ENCODE data around the gene SMCO3.

SMCO3 gene

GRCh38 chr12:14828892-14829291 is 14.9 kb upstream of the SMCO3 start:
- peak in 10 of 56 donors; percentile 0 to 23 (median 5) for DNase-seq

DNA sequence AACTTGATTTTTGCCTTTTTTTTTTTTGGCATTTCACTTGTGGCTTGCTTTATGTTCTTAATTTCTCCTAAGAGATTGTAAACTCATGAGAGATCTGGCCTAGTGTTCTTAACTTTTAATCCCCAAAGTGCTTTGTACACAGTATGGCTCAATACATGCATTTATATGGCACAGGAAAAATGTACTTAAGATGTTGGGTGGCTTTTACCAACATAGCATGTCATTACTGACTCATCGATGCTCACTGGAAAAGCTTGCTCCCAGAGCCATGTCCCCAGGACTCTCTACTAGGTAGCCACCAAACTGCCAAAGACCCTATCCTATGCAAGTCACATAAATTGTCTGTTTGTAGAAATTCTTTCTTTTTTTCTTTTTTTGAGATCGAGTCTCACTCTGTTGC is 13.1 kb upstream of the SMCO3 start:
- DNase-seq = no peak

GRCh38 chr12:14826491-14826890 is 12.5 kb upstream of the SMCO3 start:
- DNase-seq = no peak

DNA sequence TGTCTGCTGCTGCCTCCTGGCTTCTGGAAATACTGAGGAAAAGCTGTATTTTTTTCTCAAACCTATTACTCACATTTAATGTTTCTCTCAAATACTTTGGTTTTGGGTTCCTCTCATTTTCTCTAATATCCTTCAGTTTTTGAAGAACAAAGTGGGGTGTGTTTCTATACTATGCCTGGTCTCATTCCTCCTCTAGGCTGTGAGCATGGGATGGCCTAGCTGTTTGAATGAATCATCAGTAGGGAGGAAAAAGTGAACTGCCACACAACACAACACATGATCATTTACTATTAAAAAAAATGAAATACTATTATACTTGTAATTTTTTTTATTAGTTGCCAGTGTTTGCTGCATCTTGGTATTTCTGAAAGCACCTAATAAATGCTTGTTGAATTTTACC is 11.3 kb upstream of the SMCO3 start:
- DNase-seq = no peak

DNA sequence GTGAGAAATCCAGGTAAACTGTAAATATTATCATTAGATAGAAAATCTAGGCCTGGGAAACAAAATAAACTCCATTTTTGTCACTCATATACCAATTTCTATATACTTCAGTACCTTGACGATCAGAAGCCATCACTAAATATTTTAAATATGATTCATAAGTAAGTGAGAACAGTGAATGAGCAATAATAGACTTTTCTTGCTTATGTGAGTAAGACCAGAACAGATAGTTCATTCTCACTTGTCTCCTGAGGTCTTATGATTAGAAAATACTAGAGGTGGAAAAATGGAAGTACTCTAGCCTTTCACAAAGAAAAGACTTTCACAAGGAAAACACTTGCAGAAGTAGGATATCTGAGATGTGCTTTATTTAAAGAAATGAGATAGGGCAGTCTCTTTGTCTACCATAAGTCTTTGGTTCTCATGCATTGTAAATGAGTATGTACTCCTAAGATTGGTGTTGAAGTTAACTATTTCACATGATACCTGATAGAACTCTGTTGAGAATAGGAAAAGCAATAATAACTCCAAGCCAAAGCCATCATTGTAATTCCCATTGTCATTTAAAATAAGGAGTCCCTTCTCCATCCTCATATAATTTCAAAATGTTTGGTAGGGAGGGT is 10.1 kb upstream of the SMCO3 start:
- no peak for DNase-seq

- DNase-seq = no peak
Observed at GRCh38 chr12:14811486-14811885, 2.5 kb downstream of the SMCO3 start.

- DNase-seq = no peak
Observed at GRCh38 chr12:14810953-14811483, 3.0 kb downstream of the SMCO3 start.

GRCh38 chr12:14810167-14810952 is 3.6 kb downstream of the SMCO3 start:
- DNase-seq = no peak

GRCh38 chr12:14803830-14804160 is 10.2 kb downstream of the SMCO3 start:
- no peak for DNase-seq

DNA sequence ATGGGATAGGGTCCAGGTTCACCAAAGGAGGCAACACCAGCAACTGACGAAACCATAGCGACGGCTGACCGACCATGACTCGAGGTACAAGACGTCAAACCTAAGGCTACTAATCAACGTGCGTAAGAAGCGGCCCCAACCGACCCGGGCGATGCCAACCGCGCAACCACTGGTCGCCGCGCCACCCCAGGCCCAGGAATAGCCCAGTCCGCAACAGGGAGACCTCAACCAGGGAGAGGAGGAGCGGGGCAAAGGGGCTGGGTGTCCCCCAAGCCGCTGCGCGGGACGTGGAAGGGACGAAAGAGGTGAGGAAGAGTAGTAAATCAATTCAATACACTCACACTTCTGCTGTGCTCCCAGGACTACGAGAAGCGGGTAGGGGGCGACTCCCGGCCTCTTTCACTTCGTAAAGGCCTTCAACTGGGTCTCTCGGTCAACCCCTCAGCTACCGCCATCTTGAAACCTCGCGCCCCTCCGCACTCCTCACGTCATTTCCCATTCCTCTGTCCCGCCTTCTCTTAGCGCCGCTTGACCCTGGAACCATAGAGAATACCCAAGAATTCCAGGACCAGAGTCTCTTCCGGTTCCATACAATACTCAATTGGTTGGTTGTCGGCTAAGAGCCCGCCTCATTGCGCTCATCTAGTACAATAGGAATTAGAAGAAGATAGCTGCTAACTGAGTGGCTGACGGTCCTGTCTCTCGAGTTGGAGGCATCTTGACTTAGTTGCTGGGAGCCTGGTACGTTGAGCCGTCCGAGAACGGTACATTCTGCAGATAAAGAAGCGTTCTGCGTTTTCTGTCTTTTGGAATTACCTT is 10.8 kb downstream of the SMCO3 start, which contains the start of the genes C12orf60 and WBP11:
TSS of gene C12orf60 (plus strand) at position 660 of the 819 bp plus-strand sequence. CDS start 19,266 bp downstream, outside the sequence.
TSS of gene WBP11 (minus strand) at position 468 of the 819 bp plus-strand sequence. CDS start 2,095 bp downstream, outside the sequence.
- DNase-seq = peak; percentile 48 to 100 (median 92)

GRCh38 chr12:14802721-14803010 is 11.3 kb downstream of the SMCO3 start:
- DNase-seq = no peak

DNA sequence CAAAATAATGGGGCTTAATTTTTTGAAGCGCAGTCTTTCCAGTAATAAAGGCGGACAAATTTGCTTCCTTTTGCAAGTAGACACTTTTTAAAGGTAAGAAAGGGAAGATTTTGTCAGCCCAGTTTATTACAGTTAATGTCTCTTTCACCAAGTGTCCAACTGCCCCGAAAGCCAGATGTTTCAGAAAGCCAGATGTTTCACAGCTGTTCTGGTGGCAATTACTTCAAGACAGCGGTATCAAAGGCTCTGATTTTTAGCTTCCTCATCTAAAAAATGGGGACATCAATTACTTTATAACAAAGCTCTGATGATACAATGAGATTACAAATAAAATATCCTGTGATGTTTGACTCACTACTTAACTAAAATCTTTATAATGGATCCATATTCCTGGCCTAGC is 11.7 kb downstream of the SMCO3 start:
- DNase-seq = no peak

DNA sequence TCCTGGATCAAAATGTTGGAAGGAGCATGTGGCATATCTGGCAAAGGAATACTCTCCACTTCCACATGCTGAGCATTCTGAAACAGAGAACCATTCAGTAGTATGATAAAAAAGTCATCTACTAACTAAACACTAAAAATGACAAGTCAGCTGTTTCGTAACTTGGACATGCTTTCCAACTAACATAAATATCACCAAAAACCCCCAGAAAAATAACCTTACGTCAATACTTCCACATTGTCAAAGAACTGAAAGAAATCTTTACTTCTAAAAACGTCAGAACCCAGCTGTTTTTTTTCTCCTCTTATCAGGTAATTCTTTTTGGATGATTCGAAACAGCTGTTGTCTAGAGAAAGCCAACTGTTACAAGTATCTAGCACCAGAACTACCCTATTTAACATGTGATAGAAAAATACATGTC is 18.9 kb downstream of the SMCO3 start:
- DNase-seq = no peak

DNA sequence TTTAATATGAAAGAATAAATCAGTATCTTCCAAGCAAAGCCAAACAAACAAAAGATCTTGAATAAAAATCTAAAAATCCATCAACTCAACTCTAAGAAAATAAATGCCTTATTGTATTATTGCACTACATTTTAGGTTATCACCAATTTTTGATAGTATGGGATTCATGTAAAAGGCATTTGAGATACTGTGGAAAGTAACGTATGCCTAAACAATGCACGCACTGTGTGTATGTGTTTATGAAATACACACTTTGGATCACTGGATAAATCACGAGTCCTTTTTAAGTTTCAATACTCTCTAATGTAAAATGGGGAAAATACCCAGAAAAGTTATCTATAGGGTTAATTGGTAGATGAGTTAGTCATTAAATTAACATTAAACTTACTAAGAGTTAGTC is 28.4 kb downstream of the SMCO3 start:
- DNase-seq = no peak

DNA sequence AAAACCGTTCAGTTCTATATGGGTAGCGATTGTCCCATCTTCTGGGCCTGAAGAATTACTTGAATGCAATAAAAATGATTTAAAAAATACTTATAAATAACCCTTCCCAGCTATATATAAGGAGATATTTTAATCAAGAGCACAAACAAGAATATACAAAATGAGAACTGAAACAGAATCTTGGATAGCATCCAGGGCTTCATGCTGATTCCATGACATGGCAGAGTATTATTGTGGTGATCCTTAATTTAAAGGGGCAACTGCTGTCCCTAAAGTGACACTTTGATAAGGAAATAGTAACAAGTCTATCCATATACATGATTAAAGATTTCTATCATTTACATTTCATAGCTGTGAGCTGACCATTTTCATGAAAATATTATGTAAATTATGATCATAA is 29.5 kb downstream of the SMCO3 start:
- DNase-seq = no peak

GRCh38 chr12:14782756-14783155 is 31.2 kb downstream of the SMCO3 start:
- no peak for DNase-seq

DNA sequence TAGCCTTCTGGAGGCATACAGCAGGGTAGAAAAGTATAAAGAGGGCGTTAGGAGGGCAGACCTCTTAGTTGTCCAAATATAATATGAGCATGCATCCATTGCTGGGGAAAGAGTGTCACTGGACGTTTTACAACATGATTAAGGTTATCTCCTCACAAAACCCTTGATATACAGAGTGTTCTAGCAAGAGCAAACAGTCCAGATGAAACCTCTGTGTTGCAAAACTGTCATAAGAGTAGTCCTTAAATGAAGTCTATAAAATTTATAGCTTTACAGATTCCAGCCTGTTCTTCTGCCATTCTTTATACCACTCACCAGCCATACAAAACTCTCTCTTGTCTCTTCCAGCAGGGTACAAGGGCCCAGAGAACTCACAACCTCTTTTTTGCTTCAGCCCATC is 32.4 kb downstream of the SMCO3 start:
- no peak for DNase-seq

DNA sequence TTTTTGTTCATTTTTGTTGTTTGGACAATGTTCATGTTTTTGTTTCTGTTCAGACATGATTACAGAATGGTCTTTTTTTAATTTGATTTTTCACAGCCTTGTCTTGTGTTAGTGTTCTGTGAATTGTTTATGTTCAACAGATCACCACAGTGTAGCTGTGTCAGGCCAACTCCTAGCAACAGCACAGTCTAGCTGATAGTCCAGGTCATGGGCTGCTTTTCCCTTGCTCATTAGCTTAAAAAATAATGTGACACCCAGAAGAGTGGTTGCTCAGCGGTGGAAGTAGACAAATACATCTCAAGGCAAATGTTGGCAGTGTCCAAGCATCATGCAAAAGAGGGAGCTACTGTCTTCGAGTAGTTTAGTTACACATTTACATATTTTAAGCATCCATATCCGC is 33.1 kb downstream of the SMCO3 start:
- no peak for DNase-seq

GRCh38 chr12:14779834-14780233 is 34.1 kb downstream of the SMCO3 start:
- peak in 1 of 56 donors; percentile 4 for DNase-seq

DNA sequence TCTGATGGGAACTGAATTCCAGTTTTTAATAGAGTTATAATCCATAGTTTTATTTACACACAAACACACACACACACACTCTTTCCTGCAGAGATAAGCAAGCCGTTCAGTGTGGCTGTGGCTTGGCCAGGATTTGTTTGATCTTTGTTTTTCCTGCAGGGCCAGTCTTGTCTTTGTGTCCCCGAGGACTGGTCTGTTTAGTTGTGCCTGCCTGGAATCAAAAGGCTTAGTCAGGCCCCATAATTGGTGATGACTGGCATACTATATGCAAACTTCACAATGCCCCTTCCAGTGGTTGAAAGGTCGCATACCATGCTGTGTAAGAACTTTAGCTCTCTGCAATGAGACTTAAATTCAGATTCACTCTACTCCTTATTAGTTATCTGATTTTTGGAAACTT is 36.7 kb downstream of the SMCO3 start:
- DNase-seq = no peak

DNA sequence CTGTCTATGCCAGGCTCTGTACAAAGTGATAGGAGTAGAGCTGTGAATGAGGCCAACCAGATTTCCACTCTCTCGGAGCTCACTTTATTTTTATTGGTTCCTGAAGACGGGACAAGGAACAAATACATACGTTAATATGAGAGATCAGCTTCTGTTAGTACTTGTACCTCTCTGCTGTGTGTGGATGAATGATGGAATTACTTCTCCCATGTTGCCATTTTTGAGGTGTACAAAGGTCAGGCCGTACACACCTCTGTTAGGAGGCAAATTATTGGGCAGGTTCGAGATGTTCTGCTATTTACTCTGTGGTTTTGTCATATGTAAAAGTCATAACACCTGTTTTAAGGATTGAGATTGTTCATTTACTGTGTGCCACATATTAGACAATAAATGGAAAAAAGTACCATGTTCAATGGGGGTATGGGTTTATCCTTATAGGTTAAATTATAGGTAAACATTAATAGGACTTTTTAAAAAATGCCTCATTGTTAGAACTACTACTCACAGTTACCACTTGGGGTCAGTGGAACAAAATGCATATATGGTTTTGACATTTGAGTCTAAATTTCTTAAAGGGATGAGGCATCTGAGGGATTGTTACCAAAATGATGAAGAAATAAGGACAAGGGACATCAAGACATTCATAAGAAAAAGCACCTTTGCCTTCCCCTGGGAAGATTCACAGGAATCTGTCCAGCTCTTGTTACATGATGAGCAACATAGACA is 37.6 kb downstream of the SMCO3 start:
- DNase-seq = no peak

GRCh38 chr12:14775636-14775980 is 38.4 kb downstream of the SMCO3 start:
- DNase-seq = no peak
